ENCODE measurements around the gene NQO2.
"Not testable (repeated sequence)": the region's sequence is repeated elsewhere in the genome, so short reads cannot be mapped to it uniquely, and the experiment has no call there.

The NQO2 gene

DNA sequence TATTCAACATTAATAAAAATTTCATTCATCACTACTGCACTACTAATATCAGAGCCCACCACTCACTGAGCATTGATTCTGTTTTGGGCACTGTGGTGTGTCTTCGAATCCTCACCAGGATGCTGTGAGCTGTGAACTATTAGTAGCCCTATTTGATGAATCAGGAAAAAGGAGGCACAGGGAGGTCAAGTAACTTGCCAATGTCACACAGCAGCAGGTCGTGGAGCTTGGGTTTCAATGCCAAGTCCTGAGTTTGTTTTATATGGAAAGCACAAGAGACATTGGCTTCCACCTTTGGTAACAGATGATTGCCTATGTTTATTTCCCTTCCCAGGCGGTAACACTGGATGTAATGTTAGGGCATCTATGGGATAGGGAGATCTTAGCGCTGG lies 15.0 kb downstream of the NQO2 start:
- no peak for DNase-seq

DNA sequence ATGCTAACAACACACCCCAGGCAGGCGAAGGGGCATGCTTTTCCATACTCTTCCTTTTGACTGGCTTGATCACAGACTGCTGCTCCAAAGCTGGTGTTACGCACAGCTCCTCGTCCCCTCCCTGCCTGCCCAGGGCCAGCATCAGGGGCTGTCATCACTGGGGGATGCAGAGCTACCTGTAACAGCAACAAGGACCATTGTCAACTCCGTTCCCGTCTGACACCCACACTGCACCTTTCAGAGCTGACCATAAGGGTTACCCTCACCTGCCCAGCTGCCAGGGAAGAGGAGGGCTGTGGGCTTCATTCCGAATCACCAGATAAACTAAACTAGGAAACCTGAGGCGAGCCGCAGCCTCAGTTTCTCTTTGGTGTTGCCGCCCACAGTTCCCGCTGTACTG lies 15.4 kb downstream of the NQO2 start:
- DNase-seq = no peak

- DNase-seq = no peak
Observed at GRCh38 chr6:3016473-3017280, 17.0 kb downstream of the NQO2 start.

GRCh38 chr6:3017304-3017703 lies 17.6 kb downstream of the NQO2 start:
- no peak for DNase-seq

- no peak for DNase-seq
Observed at GRCh38 chr6:3019065-3019464, 19.4 kb downstream of the NQO2 start.

GRCh38 chr6:3019749-3020320 lies 20.1 kb downstream of the NQO2 start:
- no peak for DNase-seq

GRCh38 chr6:3020976-3021598 lies 21.4 kb downstream of the NQO2 start:
- not testable (repeated sequence) for DNase-seq

DNA sequence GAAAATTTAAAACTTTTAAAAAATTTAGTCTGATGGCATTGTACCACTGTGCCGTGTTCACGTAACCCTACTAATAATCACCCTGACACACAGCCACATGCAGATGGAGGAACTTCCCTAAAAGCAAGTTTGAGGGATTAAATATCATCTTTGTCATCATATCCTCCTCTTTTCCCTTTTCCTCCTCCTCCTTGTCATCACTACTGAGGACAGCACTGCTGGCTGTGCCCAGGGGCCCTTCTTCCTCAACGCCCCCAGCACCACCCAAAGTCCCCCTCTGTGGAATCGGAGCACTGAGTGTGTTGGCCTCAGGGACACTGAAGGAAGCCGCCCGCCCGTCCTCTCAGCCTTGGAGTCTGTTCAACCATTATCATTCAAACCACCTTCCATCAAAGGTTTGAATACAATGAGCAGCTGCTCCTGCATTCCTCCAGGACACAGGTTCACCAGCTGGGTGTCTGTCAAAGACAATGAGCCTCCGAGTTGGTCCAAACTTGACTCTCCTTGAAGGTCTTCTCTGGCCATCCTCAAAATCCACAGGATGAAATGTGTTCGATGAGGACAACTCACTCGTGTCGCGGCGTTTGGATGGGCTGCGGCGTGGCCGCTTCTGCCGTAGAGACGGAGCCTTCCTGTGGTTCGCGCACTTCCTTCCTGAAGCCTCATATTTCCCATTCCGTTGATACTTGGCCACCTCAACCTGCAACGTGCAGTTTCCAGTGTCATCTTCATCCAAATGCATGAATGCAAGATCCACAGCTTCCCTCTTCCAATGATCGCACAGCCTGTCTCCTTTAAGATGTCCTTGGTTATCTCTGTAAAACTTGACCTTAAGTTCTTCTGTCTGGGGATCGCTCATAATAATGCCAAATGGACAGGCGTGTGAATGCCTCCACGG lies 23.3 kb downstream of the NQO2 start:
- DNase-seq = peak; percentile 24

- DNase-seq = peak; percentile 91
Observed at GRCh38 chr6:3023663-3024483, 24.2 kb downstream of the NQO2 start.

DNA sequence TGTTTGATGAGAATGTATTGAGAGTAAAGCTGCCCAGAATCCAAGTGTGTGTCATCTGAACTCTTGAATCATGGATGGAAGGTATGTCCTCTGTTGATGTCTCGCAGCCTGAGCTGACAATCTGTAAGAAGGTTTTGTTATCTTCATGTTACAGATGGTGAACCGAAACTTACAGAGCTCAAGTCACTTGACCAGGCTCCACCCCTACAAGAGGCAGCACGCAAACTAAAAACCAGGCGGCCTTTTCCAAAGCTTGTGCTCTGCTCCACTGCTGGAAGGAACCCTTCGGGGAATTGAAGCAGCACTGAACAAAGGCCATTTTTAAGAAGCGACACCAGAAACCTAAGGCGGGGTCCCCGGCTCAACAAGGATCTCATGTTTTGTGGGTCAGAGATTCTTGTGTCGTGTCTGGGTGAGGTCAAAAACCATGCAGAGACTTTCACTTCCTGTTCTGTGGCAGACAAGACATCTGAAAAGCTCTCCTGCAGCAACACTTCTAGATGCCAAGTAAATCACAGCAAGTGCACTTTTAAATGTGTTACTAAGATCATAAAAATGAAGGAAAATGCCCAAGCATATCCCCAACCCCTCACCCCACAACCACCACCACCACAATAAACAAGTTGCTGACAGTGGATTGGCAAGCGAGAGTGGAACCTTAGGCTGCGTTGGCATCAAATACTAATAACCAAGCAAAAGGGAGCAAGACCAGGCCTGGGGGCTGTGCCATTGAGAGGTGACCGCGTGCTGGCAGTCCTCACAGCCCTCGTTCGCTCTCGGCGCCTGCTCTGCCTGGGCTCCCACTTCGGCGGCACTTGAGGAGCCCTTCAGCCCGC lies 27.3 kb downstream of the NQO2 start:
- no peak for DNase-seq

DNA sequence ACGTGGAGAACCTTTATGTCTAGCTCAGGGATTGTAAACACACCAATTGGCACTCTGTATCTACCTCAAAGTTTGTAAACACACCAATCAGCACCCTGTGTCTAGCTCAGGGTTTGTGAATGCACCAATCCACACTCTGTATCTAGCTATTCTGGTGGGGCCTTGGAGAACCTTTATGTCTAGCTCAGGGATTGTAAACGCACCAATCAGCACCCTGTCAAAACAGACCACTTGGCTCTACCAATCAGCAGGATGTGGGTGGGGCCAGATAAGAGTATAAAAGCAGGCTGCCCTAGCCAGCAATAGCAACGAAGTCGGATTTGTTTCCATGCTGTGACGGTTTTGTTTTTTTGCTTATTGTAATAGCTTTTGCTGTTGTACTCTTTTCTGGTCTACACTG lies 28.5 kb downstream of the NQO2 start:
- not testable (repeated sequence) for DNase-seq

- no peak for DNase-seq
Observed at GRCh38 chr6:3031857-3032640, 32.4 kb downstream of the NQO2 start.

- no peak for DNase-seq
Observed at GRCh38 chr6:3032986-3033385, 33.3 kb downstream of the NQO2 start.

GRCh38 chr6:3033652-3034051 lies 34.0 kb downstream of the NQO2 start:
- DNase-seq = no peak

DNA sequence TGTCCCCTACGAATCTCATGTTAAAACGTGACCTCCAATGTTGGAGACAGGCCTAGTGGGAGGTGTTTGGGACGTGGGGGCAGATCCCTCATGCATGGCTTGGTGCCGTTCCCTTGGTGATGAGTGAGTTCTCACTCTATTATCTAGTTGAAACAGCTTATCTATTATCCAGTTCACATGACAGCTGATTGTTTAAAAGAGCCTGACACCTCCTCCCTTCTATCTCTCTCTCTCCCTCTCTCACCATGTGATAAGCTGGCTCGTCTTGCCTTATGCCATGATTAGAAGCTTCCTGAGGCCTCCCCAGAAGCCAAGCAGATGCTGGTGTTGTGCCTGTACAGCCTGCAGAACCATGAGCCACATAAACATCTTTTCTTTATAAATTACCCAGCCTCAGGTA lies 35.7 kb downstream of the NQO2 start:
- DNase-seq = no peak

DNA sequence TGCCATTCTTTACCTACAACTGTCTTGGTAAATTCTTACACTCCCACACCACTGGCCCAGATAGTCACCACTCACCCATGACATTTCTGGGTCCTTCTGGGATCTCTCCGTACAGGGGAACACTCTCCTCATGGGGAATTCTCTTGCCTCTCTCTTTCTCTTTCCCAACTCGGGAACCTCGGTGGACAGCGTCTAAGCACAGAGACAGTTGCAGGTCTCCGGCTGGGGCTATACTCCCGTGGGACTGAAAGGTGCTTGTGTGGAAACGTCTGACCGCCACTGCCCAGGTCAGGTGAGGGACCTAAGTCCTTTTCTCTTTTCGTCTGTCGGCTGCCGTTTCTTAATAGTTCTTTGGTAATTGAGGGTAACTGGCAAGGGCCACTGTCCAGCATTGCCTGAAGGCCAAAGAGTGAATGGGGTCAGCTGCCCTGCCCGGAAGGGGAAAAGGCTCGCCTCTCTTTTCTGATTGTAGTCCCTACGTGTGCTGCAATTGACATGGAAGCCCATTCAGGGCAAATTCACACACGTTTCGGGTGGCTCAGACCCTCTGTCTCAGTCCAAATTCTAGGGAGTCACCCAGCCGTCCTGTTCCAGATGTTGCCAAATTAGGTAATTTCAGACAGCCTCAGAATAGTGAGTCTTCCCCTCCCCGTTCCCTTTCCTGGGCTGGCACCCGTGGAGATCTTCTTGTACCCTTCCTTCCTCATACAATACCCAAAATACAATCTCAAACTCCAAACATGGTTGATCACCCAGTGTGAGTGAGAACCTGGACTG lies 37.4 kb downstream of the NQO2 start:
- DNase-seq = no peak

DNA sequence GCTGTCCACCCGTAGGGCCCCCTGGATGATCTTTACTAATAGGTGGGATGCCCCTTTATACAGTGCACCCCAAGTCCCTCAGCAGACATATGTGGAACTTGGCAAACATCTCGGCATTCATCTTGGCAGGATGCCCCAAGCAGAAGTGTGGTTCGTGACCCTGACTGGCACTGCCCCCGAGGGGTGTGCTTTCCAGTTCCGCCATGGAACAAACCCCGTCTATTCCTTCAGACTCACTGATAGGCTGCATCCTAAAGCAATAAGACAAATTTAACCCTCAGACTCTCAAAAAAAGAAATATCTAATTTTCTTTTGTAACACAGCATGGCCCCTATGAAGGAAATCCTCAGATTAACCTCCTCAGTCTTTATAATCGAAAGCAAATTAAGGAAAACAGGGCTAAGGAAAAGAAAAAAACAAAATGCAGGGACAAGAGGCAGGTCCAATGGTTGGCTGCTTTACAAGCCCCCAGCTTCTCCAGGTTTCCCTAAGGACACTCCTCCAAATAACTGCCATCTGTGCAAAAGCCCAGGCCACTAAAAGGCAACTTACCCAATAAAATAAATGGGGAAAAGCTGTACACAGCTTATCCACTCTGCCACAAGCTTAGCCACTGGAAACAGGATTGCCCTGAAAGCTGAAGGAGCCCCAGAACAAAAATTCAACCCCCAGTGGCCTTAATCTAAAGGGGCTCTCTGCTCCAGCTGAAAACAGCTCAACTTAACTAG lies 38.1 kb downstream of the NQO2 start:
- DNase-seq = no peak

GRCh38 chr6:3039384-3039783 lies 39.7 kb downstream of the NQO2 start:
- no peak for DNase-seq

- DNase-seq = no peak
Observed at GRCh38 chr6:3041147-3041546, 41.5 kb downstream of the NQO2 start.

Data from NK-92 treated with Interleukin-12 subunit alpha and Interleukin-12 subunit beta, amount 100 ng/mL, for 24 hours (cell line).